Spleen (tissue), 11 donors: ENCODE results near the gene FLYWCH1. TPM values are rescaled to one million over a fixed set of nuclear protein-coding genes. Genes with fewer than 3 reads are reported as not detected.

Experiments
- DNase-seq: peaks from one replicate; pipeline ENCODE4 v3.0.0-alpha.2; 2020
- H3K27ac ChIP-seq, 8 donors: fragments of 200-600 bp; sonication (generic) in 7 of 8; 1 replicate in 4 of 8; 2 replicates in 4 of 8; pipeline versions ENCODE4 v1.5.0 to v1.8.0; 2016 to 2021; ENCODE audit warnings: inconsistent platforms in 4 of 8, mild to moderate bottlenecking in 4 of 8, moderate library complexity in 1 of 8
- H3K27me3 ChIP-seq, 7 donors: fragments of 200-600 bp; sonication (generic) in 6 of 7; replicated peaks in 1 of 7; 1 replicate in 4 of 7; 2 replicates in 3 of 7; pipeline versions ENCODE4 v1.5.0 to v1.8.0; 2016 to 2021; ENCODE audit warnings: inconsistent platforms in 3 of 7, mild to moderate bottlenecking in 1 of 7
- H3K36me3 ChIP-seq, 6 donors: fragments of 200-600 bp; sonication (generic) in 5 of 6; 1 replicate in 4 of 6; 2 replicates in 2 of 6; pipeline versions ENCODE4 v1.5.0 to v1.8.0; 2016 to 2021; ENCODE audit warnings: inconsistent platforms in 2 of 6
- H3K4me1 ChIP-seq, 6 donors: fragments of 200-600 bp; sonication (generic) in 5 of 6; 1 replicate in 3 of 6; 2 replicates in 3 of 6; pipeline versions ENCODE4 v1.5.0 to v1.8.0; 2016 to 2021; ENCODE audit warnings: inconsistent platforms in 3 of 6
- H3K4me3 ChIP-seq, 8 donors: fragments of 200-600 bp; sonication (generic) in 7 of 8; 1 replicate in 4 of 8; 2 replicates in 4 of 8; pipeline versions ENCODE4 v1.5.0 to v1.8.0; 2016 to 2021; ENCODE audit warnings: inconsistent platforms in 4 of 8, mild to moderate bottlenecking in 4 of 8, moderate library complexity in 2 of 8
- H3K9me3 ChIP-seq, 8 donors: fragments of 200-600 bp; sonication (generic) in 7 of 8; 1 replicate in 4 of 8; 2 replicates in 4 of 8; pipeline versions ENCODE4 v1.5.0 to v1.8.0; 2016 to 2021; ENCODE audit warnings: inconsistent platforms in 4 of 8
- CTCF ChIP-seq, 11 experiments: fragments of 200-600 bp in 7 of 11; fragments of 450-650 bp in 4 of 11; sonication (generic) in 4 of 11; IDR thresholded peaks in 8 of 11; conservative IDR thresholded peaks in 3 of 11; 1 replicate in 7 of 11; 2 replicates in 4 of 11; pipeline versions ENCODE4 v1.4.0 to v1.8.0; 2016 to 2021; ENCODE audit warnings: antibody characterized with exemption in 11 of 11, inconsistent platforms in 4 of 11, mild to moderate bottlenecking in 1 of 11
- POLR2A ChIP-seq, 3 donors: fragments of 450-650 bp; IDR thresholded peaks; one replicate each; pipeline ENCODE4 v1.5.1; 2017; ENCODE audit warnings: antibody characterized with exemption in 3 of 3, mild to moderate bottlenecking in 1 of 3
- POLR2AphosphoS5 ChIP-seq, 3 donors: sonication (generic); formaldehyde crosslinking; IDR thresholded peaks; one replicate each; pipeline ENCODE4 v1.5.1; 2017; ENCODE audit warnings: antibody characterized with exemption in 3 of 3
- WGBS, 5 donors: extraction: QIAGEN DNeasy Blood & Tissue Kit in 3 of 5; methylation state at CpG; one replicate each; pipeline versions ENCODE4 v1.1.5 to v1.1.7; 2013 to 2018; 5-methylcytosine and 5-hydroxymethylcytosine counted together
- intact Hi-C: fragments of 100-400 bp; cut with DNase I; formaldehyde crosslinking; loops from one replicate; pipeline ENCODE4 v1.15.0; 2023; ENCODE audit warnings: low total_unique reads
- polyA plus RNA-seq, 3 donors: library from polyadenylated mRNA; stranded (reverse); fragments of 200-250 nt; gene quantifications; one replicate each; pipeline ENCODE4 v1.2.1, GENCODE V29; 2013
- total RNA-seq, 7 donors: library from RNA; depleted of rRNA in 3 of 7; stranded (reverse); fragments of >200 nt in 3 of 7; fragmentation: NEBNext Ultra II Directional in 4 of 7; extraction: Animal tissue kit (Norgen Biotek cat#: 25700) in 4 of 7; gene quantifications; one replicate each; pipeline versions ENCODE4 v1.1.0 to v1.2.1, GENCODE V29; 2016 to 2021
- donor health status: healthy with polysubstance abuse.
- donor health status: DM: no; HTN: no; CAD: no; lungs with moderate emphysema.
- donor health status: DM: no; HTN: no; CAD: no.
- donor health status: Bipolar disorder and iron deficiency.
- donor health status: healthy.
- donor health status: DM: no; HTN: no; CAD: no.
- donor health status: DM: yes; HTN: yes; CAD: no.

FLYWCH1 gene
- total and polyA plus RNA-seq, 10 donors, result 14.0 to 79.3 (median 53.1) TPM

DNA sequence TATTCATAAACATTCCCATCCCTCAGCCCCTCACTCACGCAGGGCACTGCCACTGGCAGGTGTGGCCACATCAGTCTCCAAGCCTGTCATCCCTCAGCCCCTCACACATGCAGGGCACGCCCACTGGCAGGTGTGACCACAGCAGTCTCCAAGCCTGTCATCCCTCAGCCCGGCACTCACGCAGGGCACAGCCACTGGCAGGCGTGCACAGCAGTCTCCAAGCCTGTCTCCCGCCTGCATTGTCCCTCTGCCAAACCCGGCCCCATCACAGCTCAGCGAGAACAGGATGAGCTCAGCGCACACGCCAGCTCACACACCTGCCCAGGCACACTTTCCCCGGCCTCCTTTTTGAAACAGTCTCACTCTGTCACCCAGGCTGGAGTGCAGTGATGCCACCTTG, 40.9 kb downstream of the FLYWCH1 start:
- Histone ChIP-seq H3K27me3 (peaks cover 0 to 43% (median 22%) of the 10 kb centered on the region in 7 donors), H3K9me3 (no peaks in the 10 kb centered on the region), H3K36me3 (peaks cover 0 to 26% (median 15%) of the 10 kb centered on the region in 6 donors), H3K4me1 (peaks cover 0 to 24% (median 3%) of the 10 kb centered on the region in 6 donors), H3K27ac (no peak overlapping the region), H3K4me3 (no peak overlapping the region)
- no peak for TF ChIP-seq POLR2A (IDR thresholded peaks at IDR 0.05)
- intact Hi-C loops, result no loop called here
- no peak for DNase-seq
- WGBS, 5 donors, result 63 to 79% (median 70%) methylated on average over 10 to 11 of the region's 11 CpGs

- Histone ChIP-seq H3K36me3 (peaks cover 0 to 18% (median 10%) of the 10 kb centered on the region in 6 donors), H3K9me3 (no peaks in the 10 kb centered on the region), H3K27me3 (peaks cover 0 to 54% (median 22%) of the 10 kb centered on the region in 7 donors), H3K4me3 (no peak overlapping the region), H3K4me1 (peaks cover 0 to 24% (median 3%) of the 10 kb centered on the region in 6 donors), H3K27ac (no peak overlapping the region)
- peak; percentile 59 for DNase-seq
- TF ChIP-seq CTCF (IDR thresholded peaks at IDR 0.05 in 8 of 11, conservative IDR thresholded peaks at IDR 0.05 in 3 of 11) (no peak), POLR2AphosphoS5 (IDR thresholded peaks at IDR 0.05) (peak in 1 of 3 donors; percentile 28)
- 47 to 68% (median 60%) methylated on average over 30 to 31 of the region's 31 CpGs for WGBS, 5 donors
- intact Hi-C loops, result no loop called here
These were observed 42.2 kb downstream of the FLYWCH1 start for GRCh38 chr16:2953706-2954627.

GRCh38 chr16:2954656-2955381, 43.1 kb downstream of the FLYWCH1 start:
- Histone ChIP-seq H3K27me3 (peaks cover 0 to 62% (median 25%) of the 10 kb centered on the region in 7 donors), H3K9me3 (no peaks in the 10 kb centered on the region), H3K4me3 (no peak overlapping the region), H3K4me1 (peaks cover 0 to 24% (median 3%) of the 10 kb centered on the region in 6 donors), H3K36me3 (peaks cover 0 to 10% (median 1%) of the 10 kb centered on the region in 6 donors), H3K27ac (no peak overlapping the region)
- peak; percentile 64 for DNase-seq
- WGBS, 5 donors, result 61 to 75% (median 67%) methylated on average over 7 to 26 of the region's 26 CpGs
- TF ChIP-seq POLR2A (IDR thresholded peaks at IDR 0.05) (no peak), CTCF (IDR thresholded peaks at IDR 0.05 in 8 of 11, conservative IDR thresholded peaks at IDR 0.05 in 3 of 11) (no peak), POLR2AphosphoS5 (IDR thresholded peaks at IDR 0.05) (no peak)
- intact Hi-C loops, result no loop called here

GRCh38 chr16:2955438-2955778, 43.7 kb downstream of the FLYWCH1 start:
- H3K4me3 ChIP-seq, result peak overlapping the region in 1 of 8 donors; percentile 9
- H3K36me3 ChIP-seq, result peaks cover 0 to 4% (median 0%) of the 10 kb centered on the region in 6 donors
- no peaks in the 10 kb centered on the region for H3K9me3 ChIP-seq
- H3K27ac ChIP-seq, result peak overlapping the region in 1 of 8 donors; percentile 40
- TF ChIP-seq POLR2AphosphoS5 (IDR thresholded peaks at IDR 0.05), result no peak
- TF ChIP-seq CTCF (IDR thresholded peaks at IDR 0.05 in 8 of 11, conservative IDR thresholded peaks at IDR 0.05 in 3 of 11), result no peak
- TF ChIP-seq POLR2A (IDR thresholded peaks at IDR 0.05), result no peak
- peaks cover 0 to 24% (median 3%) of the 10 kb centered on the region in 6 donors for H3K4me1 ChIP-seq
- intact Hi-C loops, result no loop called here
- WGBS, 5 donors, result 32 to 54% (median 41%) methylated on average over 3 to 10 of the region's 10 CpGs
- peaks cover 0 to 68% (median 27%) of the 10 kb centered on the region in 7 donors for H3K27me3 ChIP-seq
- DNase-seq, result peak; percentile 63
